ENCODE data around the gene H1-8.

The H1-8 gene

GRCh38 chr3:129519449-129519848, 23.5 kb upstream of the H1-8 start:
- no peak overlapping the region for H3K9ac ChIP-seq (ENCODE audit: low read length)
- H4K20me1 ChIP-seq (ENCODE audit: low read depth, low read length): no peaks in the 10 kb centered on the region
- no peaks in the 10 kb centered on the region for H3K27me3 ChIP-seq (ENCODE audit: low read length)
- H3K4me3 ChIP-seq (ENCODE audit: insufficient read depth, low read length, poor library complexity, severe bottlenecking): no peak overlapping the region
- H3K36me3 ChIP-seq (ENCODE audit: low read length): no peaks in the 10 kb centered on the region
- H3K27ac ChIP-seq (ENCODE audit: low read depth, low read length): no peak overlapping the region
- H3K9me3 ChIP-seq (ENCODE audit: insufficient read depth, low read length): no peaks in the 10 kb centered on the region
- H3K79me2 ChIP-seq (ENCODE audit: insufficient read depth, low read length): no peaks in the 10 kb centered on the region
- no peaks in the 10 kb centered on the region for H3F3A ChIP-seq (ENCODE audit: insufficient read depth)
- H2AFZ ChIP-seq (ENCODE audit: low read depth, low read length, severe bottlenecking): no peak overlapping the region
- H3K4me2 ChIP-seq (ENCODE audit: low read depth, low read length, poor library complexity, severe bottlenecking): no peak overlapping the region
- H3K9me2 ChIP-seq (replicated peaks; ENCODE audit: insufficient read depth, low read length): no peaks in the 10 kb centered on the region
- TF ChIP-seq CTCF (IDR thresholded peaks at IDR 0.05; ENCODE audit: insufficient read depth, low read length, poor library complexity, severe bottlenecking) (no peak), EZH2phosphoT487 (conservative IDR thresholded peaks at IDR 0.05; ENCODE audit: low read length) (no peak)

GRCh38 chr3:129519896-129520715, 22.9 kb upstream of the H1-8 start:
- H4K20me1 ChIP-seq (ENCODE audit: low read depth, low read length): no peaks in the 10 kb centered on the region
- H3K9me2 ChIP-seq (replicated peaks; ENCODE audit: insufficient read depth, low read length): no peaks in the 10 kb centered on the region
- TF ChIP-seq CTCF (IDR thresholded peaks at IDR 0.05; ENCODE audit: insufficient read depth, low read length, poor library complexity, severe bottlenecking) (no peak), EZH2phosphoT487 (conservative IDR thresholded peaks at IDR 0.05; ENCODE audit: low read length) (no peak)
- H3K4me3 ChIP-seq (ENCODE audit: insufficient read depth, low read length, poor library complexity, severe bottlenecking): no peak overlapping the region
- H2AFZ ChIP-seq (ENCODE audit: low read depth, low read length, severe bottlenecking): no peak overlapping the region
- H3K9ac ChIP-seq (ENCODE audit: low read length): no peak overlapping the region
- H3K27me3 ChIP-seq (ENCODE audit: low read length): no peaks in the 10 kb centered on the region
- H3K4me2 ChIP-seq (ENCODE audit: low read depth, low read length, poor library complexity, severe bottlenecking): no peak overlapping the region
- H3K27ac ChIP-seq (ENCODE audit: low read depth, low read length): no peak overlapping the region
- H3K9me3 ChIP-seq (ENCODE audit: insufficient read depth, low read length): no peaks in the 10 kb centered on the region
- H3K36me3 ChIP-seq (ENCODE audit: low read length): no peaks in the 10 kb centered on the region
- no peaks in the 10 kb centered on the region for H3F3A ChIP-seq (ENCODE audit: insufficient read depth)
- no peaks in the 10 kb centered on the region for H3K79me2 ChIP-seq (ENCODE audit: insufficient read depth, low read length)

GRCh38 chr3:129520960-129521359, 22.0 kb upstream of the H1-8 start:
- H4K20me1 ChIP-seq (ENCODE audit: low read depth, low read length): no peaks in the 10 kb centered on the region

More at GRCh38 chr3:129520960-129521359, 22.0 kb upstream of the H1-8 start:
- H3K79me2 ChIP-seq (ENCODE audit: insufficient read depth, low read length): no peaks in the 10 kb centered on the region
- no peak overlapping the region for H3K4me2 ChIP-seq (ENCODE audit: low read depth, low read length, poor library complexity, severe bottlenecking)
- H3K36me3 ChIP-seq (ENCODE audit: low read length): no peaks in the 10 kb centered on the region
- TF ChIP-seq EZH2phosphoT487 (conservative IDR thresholded peaks at IDR 0.05; ENCODE audit: low read length): no peak
- no peak for TF ChIP-seq CTCF (IDR thresholded peaks at IDR 0.05; ENCODE audit: insufficient read depth, low read length, poor library complexity, severe bottlenecking)
- H3K27me3 ChIP-seq (ENCODE audit: low read length): no peaks in the 10 kb centered on the region
- H3K4me3 ChIP-seq (ENCODE audit: insufficient read depth, low read length, poor library complexity, severe bottlenecking): no peak overlapping the region
- no peaks in the 10 kb centered on the region for H3K9me2 ChIP-seq (replicated peaks; ENCODE audit: insufficient read depth, low read length)
- H2AFZ ChIP-seq (ENCODE audit: low read depth, low read length, severe bottlenecking): no peak overlapping the region
- H3K9me3 ChIP-seq (ENCODE audit: insufficient read depth, low read length): no peaks in the 10 kb centered on the region
- H3K9ac ChIP-seq (ENCODE audit: low read length): no peak overlapping the region
- H3K27ac ChIP-seq (ENCODE audit: low read depth, low read length): no peak overlapping the region
- no peaks in the 10 kb centered on the region for H3F3A ChIP-seq (ENCODE audit: insufficient read depth)

All from SU-DHL-6 (cell line).